WTC11 (cell line): ENCODE data around the gene KRTAP10-7.

Experiments
- CTCF ChIP-seq: fragments of 200-600 bp; IDR thresholded peaks from 2 replicates; pipeline ENCODE4 v1.8.0; 2022; ENCODE audit warnings: antibody characterized with exemption
- E2F1 ChIP-seq: sonication (generic); formaldehyde crosslinking; IDR thresholded peaks from 2 replicates; pipeline ENCODE4 v1.8.0; 2022; ENCODE audit warnings: mild to moderate bottlenecking, missing genetic modification reagents
- ELF4 ChIP-seq: sonication (generic); formaldehyde crosslinking; IDR thresholded peaks from 2 replicates; pipeline ENCODE4 v1.8.1; 2022; ENCODE audit warnings: low read depth, mild to moderate bottlenecking, moderate library complexity, missing genetic modification reagents
- ESRRA ChIP-seq: sonication (generic); formaldehyde crosslinking; IDR thresholded peaks from 2 replicates; pipeline ENCODE4 v1.8.1; 2022; ENCODE audit warnings: mild to moderate bottlenecking, missing genetic modification reagents, borderline replicate concordance
- FOXJ3 ChIP-seq: sonication (generic); formaldehyde crosslinking; IDR thresholded peaks from 2 replicates; pipeline ENCODE4 v1.9.0; 2021; ENCODE audit warnings: missing genetic modification reagents, mild to moderate bottlenecking, borderline replicate concordance
- GRHL2 ChIP-seq: fragments of 250-450 bp; sonication (Bioruptor Pico); IDR thresholded peaks from 2 replicates; pipeline ENCODE4 v1.8.0; 2022; ENCODE audit warnings: mild to moderate bottlenecking, moderate library complexity; ENCODE audit not compliant: insufficient replicate concordance, severe bottlenecking
- MAX ChIP-seq: sonication (generic); formaldehyde crosslinking; IDR thresholded peaks from 2 replicates; pipeline ENCODE4 v1.8.0; 2022; ENCODE audit warnings: mild to moderate bottlenecking, missing genetic modification reagents
- NR2C2 ChIP-seq: sonication (generic); formaldehyde crosslinking; IDR thresholded peaks from 2 replicates; pipeline ENCODE4 v1.8.0; 2022; ENCODE audit warnings: mild to moderate bottlenecking, missing genetic modification reagents
- NR3C1 ChIP-seq: sonication (generic); formaldehyde crosslinking; conservative IDR thresholded peaks from 2 replicates; pipeline ENCODE4 v1.8.1; 2023; ENCODE audit warnings: low read depth, mild to moderate bottlenecking, missing genetic modification reagents
- RELA ChIP-seq: sonication (generic); formaldehyde crosslinking; IDR thresholded peaks from 2 replicates; pipeline ENCODE4 v1.8.1; 2022; ENCODE audit warnings: missing genetic modification reagents, mild to moderate bottlenecking, borderline replicate concordance
- TCF7 ChIP-seq: sonication (generic); formaldehyde crosslinking; IDR thresholded peaks from 2 replicates; pipeline ENCODE4 v1.8.0; 2022; ENCODE audit warnings: mild to moderate bottlenecking, low read depth, missing genetic modification reagents, moderate library complexity
- ZNF138 ChIP-seq: sonication (generic); formaldehyde crosslinking; conservative IDR thresholded peaks from 2 replicates; pipeline ENCODE4 v1.8.1; 2022; ENCODE audit warnings: mild to moderate bottlenecking, moderate library complexity, missing genetic modification reagents

GRCh38 chr21:44639331-44639655 is 38.9 kb downstream of the KRTAP10-7 start:
- TF ChIP-seq FOXJ3 (no peak), CTCF (no peak), MAX (CRISPR knock-in tag) (no peak), ESRRA (CRISPR knock-in tag) (no peak), NR3C1 (no peak), E2F1 (CRISPR knock-in tag) (no peak), TCF7 (CRISPR knock-in tag) (no peak), GRHL2 (no peak), NR2C2 (CRISPR knock-in tag) (no peak), RELA (CRISPR knock-in tag) (no peak), ELF4 (no peak), ZNF138 (CRISPR knock-in tag) (no peak)
